Adrenal gland (tissue), 12 donors: Measurements from ENCODE around the gene SYDE1. TPM values are rescaled to one million over a fixed set of nuclear protein-coding genes. Genes with fewer than 3 reads are reported as not detected.

Experiments
- DNase-seq, 7 donors: peaks; one replicate each; pipeline ENCODE4 v3.0.0-alpha.2; 2019 to 2020
- H3K27ac ChIP-seq, 5 donors: fragments of 200-600 bp; sonication (generic) in 4 of 5; 1 replicate in 3 of 5; 2 replicates in 2 of 5; pipeline versions ENCODE4 v1.5.1 to v1.8.0; 2016 to 2020; ENCODE audit warnings: mild to moderate bottlenecking in 1 of 5
- H3K27me3 ChIP-seq: fragments of 200-600 bp; 2 replicates; pipeline ENCODE4 v1.8.0; 2021
- H3K36me3 ChIP-seq, 2 donors: fragments of 200-600 bp; replicated peaks in 1 of 2; 1 replicate in 1 of 2; 2 replicates in 1 of 2; pipeline versions ENCODE4 v1.5.1 to v1.8.0; 2018 to 2022
- H3K4me1 ChIP-seq, 2 donors: fragments of 200-600 bp; replicated peaks in 1 of 2; 1 replicate in 1 of 2; 2 replicates in 1 of 2; pipeline versions ENCODE4 v1.5.1 to v1.8.0; 2018 to 2021
- H3K4me3 ChIP-seq, 4 donors: fragments of 200-600 bp; sonication (generic) in 3 of 4; one replicate each; pipeline ENCODE4 v1.5.1; 2016 to 2018
- H3K9me3 ChIP-seq, 3 donors: fragments of 200-600 bp; sonication (generic) in 1 of 3; replicated peaks in 1 of 3; 1 replicate in 2 of 3; 2 replicates in 1 of 3; pipeline versions ENCODE4 v1.5.1 to v1.8.0; 2016 to 2021
- CTCF ChIP-seq, 6 experiments: fragments of 450-650 bp in 4 of 6; fragments of 200-600 bp in 2 of 6; sonication (generic) in 1 of 6; IDR thresholded peaks; 1 replicate in 5 of 6; 2 replicates in 1 of 6; pipeline versions ENCODE4 v1.5.1 to v1.8.0; 2016 to 2021; ENCODE audit warnings: antibody characterized with exemption in 6 of 6, mild to moderate bottlenecking in 2 of 6, moderate library complexity in 1 of 6
- POLR2A ChIP-seq, 2 donors: fragments of 450-650 bp; IDR thresholded peaks; one replicate each; pipeline ENCODE4 v1.6.1; 2017; ENCODE audit warnings: antibody characterized with exemption in 2 of 2, mild to moderate bottlenecking in 2 of 2, moderate library complexity in 1 of 2
- WGBS, 4 donors: extraction: QIAGEN DNeasy Blood & Tissue Kit in 2 of 4; methylation state at CpG; one replicate each; pipeline versions ENCODE4 v1.1.5 to v1.1.7; 2013 to 2017; 5-methylcytosine and 5-hydroxymethylcytosine counted together
- intact Hi-C, 2 donors: fragments of 100-400 bp; cut with DNase I; formaldehyde crosslinking; loops; one replicate each; pipeline versions ENCODE4 v1.14.1 to v1.15.0; 2022 to 2023
- polyA plus RNA-seq, 3 donors: library from polyadenylated mRNA; stranded (reverse); fragments of 200-250 nt in 2 of 3; fragments of 350-450 nt in 1 of 3; fragmentation: Illumina TruSeq in 1 of 3; extraction: RNeasy Lipid Tissue Mini Kit (QIAGEN cat#74804) in 1 of 3; gene quantifications; one replicate each; pipeline ENCODE4 v1.2.3, GENCODE V29; 2013 to 2014
- total RNA-seq, 9 donors: library from RNA; depleted of rRNA in 4 of 9; stranded (reverse); fragments of >200 nt in 4 of 9; fragments of 120-200 nt in 1 of 9; fragmentation: NEBNext Ultra II Directional in 1 of 9; extraction: Animal tissue kit (Norgen Biotek cat#: 25700) in 1 of 9; gene quantifications; one replicate each; pipeline versions ENCODE4 v1.1.0 to v1.2.4, GENCODE V29; 2013 to 2023
- donor health status: healthy with polysubstance abuse.
- donor health status: Bipolar disorder and iron deficiency.
- donor health status: DM: yes; HTN: yes; CAD: no.
- donor health status: DM: no; HTN: no; CAD: no.
- donor health status: DM: no; HTN: no; CAD: no.
- donor health status: DM: yes; HTN: yes; CAD: no.

SYDE1 gene
- total and polyA plus RNA-seq, 12 donors, result 2.5 to 45.1 (median 28.7) TPM

GRCh38 chr19:15125232-15126067 is 18.2 kb downstream of the SYDE1 start:
- H3K36me3 ChIP-seq, result peaks cover 0 to 24% of the 10 kb centered on the region in 2 donors
- peak; percentile 36 to 50 for TF ChIP-seq POLR2A (IDR thresholded peaks at IDR 0.05)
- TF ChIP-seq CTCF (IDR thresholded peaks at IDR 0.05), result peak in 1 of 6 experiments; percentile 26
- H3K4me1 ChIP-seq, result peaks cover 24 to 31% of the 10 kb centered on the region in 2 donors
- H3K27ac ChIP-seq, result peak overlapping the region; percentile 82 to 96 (median 91)
- no peaks in the 10 kb centered on the region for H3K27me3 ChIP-seq
- WGBS, 4 donors, result 0 to 2% (median 0%) methylated on average over 19 to 61 of the region's 61 CpGs
- H3K9me3 ChIP-seq, result no peaks in the 10 kb centered on the region
- peak; percentile 98 to 99 (median 98) for DNase-seq
- peak overlapping the region; percentile 62 to 87 (median 82) for H3K4me3 ChIP-seq
- intact Hi-C loops, result no loop called here

GRCh38 chr19:15126131-15126910 is 19.1 kb downstream of the SYDE1 start:
- Histone ChIP-seq H3K4me1 (peaks cover 24 to 31% of the 10 kb centered on the region in 2 donors), H3K27me3 (no peaks in the 10 kb centered on the region), H3K4me3 (peak overlapping the region in 1 of 4 donors; percentile 62), H3K36me3 (peaks cover 0 to 15% of the 10 kb centered on the region in 2 donors), H3K9me3 (no peaks in the 10 kb centered on the region), H3K27ac (peak overlapping the region; percentile 44 to 96 (median 91))
- TF ChIP-seq POLR2A (IDR thresholded peaks at IDR 0.05), result no peak
- TF ChIP-seq CTCF (IDR thresholded peaks at IDR 0.05), result no peak
- WGBS, 4 donors, result 41 to 44% (median 42%) methylated on average over 2 of the region's 2 CpGs
- intact Hi-C loops, result no loop called here
- DNase-seq, result no peak

- WGBS, 4 donors, result 68 to 84% (median 78%) methylated on average over 6 of the region's 6 CpGs
- peaks cover 22 to 29% of the 10 kb centered on the region in 2 donors for H3K4me1 ChIP-seq
- no peaks in the 10 kb centered on the region for H3K27me3 ChIP-seq
- H3K36me3 ChIP-seq, result no peaks in the 10 kb centered on the region
- no peak overlapping the region for H3K4me3 ChIP-seq
- H3K27ac ChIP-seq, result no peak overlapping the region
- TF ChIP-seq CTCF (IDR thresholded peaks at IDR 0.05) (no peak), POLR2A (IDR thresholded peaks at IDR 0.05) (no peak)
- peak in 1 of 7 donors; percentile 39 for DNase-seq
- intact Hi-C loops, result no loop called here
- no peaks in the 10 kb centered on the region for H3K9me3 ChIP-seq
Measured at GRCh38 chr19:15128162-15128770, 21.1 kb downstream of the SYDE1 start.
